Measurements from ENCODE around the gene CD93.

- TF ChIP-seq CTCF (IDR thresholded peaks at IDR 0.05) (no peak), POLR2A (IDR thresholded peaks at IDR 0.05) (no peak)
These were observed 42.7 kb downstream of the CD93 start for GRCh38 chr20:23043376-23043775.
